SU-DHL-6 (cell line): ENCODE results near the gene IFRD2.

Experiments used
- H2AFZ ChIP-seq: fragments of 200-600 bp; sonication (generic); 2 replicates; pipeline ENCODE4 v1.6.1; 2014; ENCODE audit warnings: low read depth, mild to moderate bottlenecking, moderate library complexity, mixed read lengths, antibody characterized with exemption, low read length; ENCODE audit not compliant: severe bottlenecking
- H3F3A ChIP-seq: fragments of 200-600 bp; shearing (Covaris generic); 2 replicates; pipeline ENCODE4 v1.6.0; 2016; ENCODE audit warnings: antibody characterized with exemption, mild to moderate bottlenecking; ENCODE audit not compliant: insufficient read depth
- H3K27ac ChIP-seq: fragments of 200-600 bp; sonication (generic); 2 replicates; pipeline ENCODE4 v1.5.1; 2016; ENCODE audit warnings: low read depth, mild to moderate bottlenecking, low read length, moderate library complexity, mixed read lengths
- H3K27me3 ChIP-seq: fragments of 200-600 bp; sonication (generic), shearing (Covaris generic); 2 replicates; pipeline ENCODE4 v1.6.0; 2014; ENCODE audit warnings: mild to moderate bottlenecking, low read length
- H3K36me3 ChIP-seq: fragments of 200-600 bp; sonication (generic); 2 replicates; pipeline ENCODE4 v1.6.1; 2014; ENCODE audit warnings: mild to moderate bottlenecking, low read length, mixed read lengths
- H3K4me2 ChIP-seq: fragments of 300-600, 200-600 bp; shearing (Covaris generic), sonication (generic); 2 replicates; pipeline ENCODE4 v1.6.0; 2014; ENCODE audit warnings: low read length, low read depth, mild to moderate bottlenecking; ENCODE audit not compliant: poor library complexity, severe bottlenecking
- H3K4me3 ChIP-seq: fragments of 200-600 bp; sonication (generic); 2 replicates; pipeline ENCODE4 v1.5.1; 2014; ENCODE audit warnings: antibody characterized with exemption, low read length, mild to moderate bottlenecking, mixed read lengths; ENCODE audit not compliant: insufficient read depth, poor library complexity, severe bottlenecking
- H3K79me2 ChIP-seq: fragments of 200-600 bp; sonication (generic); 2 replicates; pipeline ENCODE4 v1.6.1; 2014; ENCODE audit warnings: mild to moderate bottlenecking, low read length, moderate library complexity; ENCODE audit not compliant: insufficient read depth
- H3K9ac ChIP-seq: fragments of 200-600 bp; sonication (generic); 2 replicates; pipeline ENCODE4 v1.7.0; 2014; ENCODE audit warnings: mild to moderate bottlenecking, low read length
- H3K9me2 ChIP-seq: fragments of 200-600 bp; sonication (generic); replicated peaks from 2 replicates; pipeline ENCODE4 v1.6.1; 2014; ENCODE audit warnings: low read length; ENCODE audit not compliant: insufficient read depth
- H3K9me3 ChIP-seq: fragments of 200-600 bp; sonication (generic); 2 replicates; pipeline ENCODE4 v1.6.1; 2014; ENCODE audit warnings: low read length, mixed read lengths; ENCODE audit not compliant: insufficient read depth
- H4K20me1 ChIP-seq: fragments of 200-600 bp; sonication (generic); 2 replicates; pipeline ENCODE4 v1.6.1; 2014; ENCODE audit warnings: low read depth, mild to moderate bottlenecking, antibody characterized with exemption, low read length, moderate library complexity, mixed read lengths
- CTCF ChIP-seq: fragments of 200-600 bp; sonication (generic); IDR thresholded peaks from one replicate; pipeline ENCODE4 v1.5.1; 2017; ENCODE audit warnings: antibody characterized with exemption, mild to moderate bottlenecking, low read length, moderate library complexity; ENCODE audit not compliant: insufficient read depth, poor library complexity, severe bottlenecking
- EZH2phosphoT487 ChIP-seq: fragments of 200-600 bp; sonication (generic), shearing (Covaris generic); conservative IDR thresholded peaks from 2 replicates; pipeline ENCODE4 v1.6.1; 2018; ENCODE audit warnings: mild to moderate bottlenecking, antibody characterized with exemption, low read length, moderate library complexity, mixed read lengths

Gene IFRD2

DNA sequence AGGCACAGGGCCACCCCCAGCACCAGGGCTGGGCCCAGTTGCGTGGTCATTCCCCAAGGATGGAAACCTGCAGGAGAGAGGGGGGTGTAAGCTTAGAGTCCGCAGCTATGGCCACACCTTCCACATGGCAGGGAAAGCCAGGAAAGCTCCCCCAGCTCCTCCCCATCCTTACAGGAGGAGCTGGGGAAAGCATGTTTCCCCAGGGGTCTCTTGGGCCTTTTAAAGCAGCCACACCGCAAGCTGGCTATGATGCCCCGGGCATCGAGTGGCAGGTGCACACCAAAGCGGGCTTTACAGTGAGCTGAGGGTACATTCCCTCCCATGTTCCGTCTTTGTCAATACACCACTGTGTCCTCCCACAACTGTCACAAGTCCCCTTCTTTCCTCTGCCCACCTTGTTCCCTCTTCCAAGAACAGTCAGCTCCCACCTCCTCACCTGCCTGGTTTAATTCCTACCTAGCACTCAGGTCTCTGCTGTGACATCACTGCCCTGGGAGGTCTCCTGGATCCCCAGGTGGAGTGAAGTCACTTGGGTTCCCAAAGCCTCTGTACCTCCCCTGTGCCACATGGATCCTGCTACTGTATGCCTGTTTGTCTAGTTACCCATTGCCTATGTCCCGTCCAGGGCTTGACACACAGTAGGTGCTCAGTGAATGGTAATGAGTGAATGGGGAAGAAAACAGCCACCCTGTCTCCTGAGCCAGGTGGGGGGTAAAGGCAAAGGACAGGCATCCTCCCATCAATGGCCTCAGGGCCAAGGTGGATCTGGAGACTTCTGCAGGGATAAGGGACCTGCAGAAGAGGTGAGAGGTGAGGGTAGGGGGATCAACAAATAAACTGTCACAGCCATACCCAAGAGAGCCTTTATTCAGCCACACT, 3.6 kb upstream of the IFRD2 start:
- no peak overlapping the region for H3K9ac ChIP-seq
- TF ChIP-seq EZH2phosphoT487 (no peak), CTCF (no peak)
- H3K4me3 ChIP-seq: no peak overlapping the region
- no peaks in the 10 kb centered on the region for H4K20me1 ChIP-seq
- H3K79me2 ChIP-seq: peaks cover 14% of the 10 kb centered on the region
- H2AFZ ChIP-seq: no peak overlapping the region
- no peaks in the 10 kb centered on the region for H3K9me3 ChIP-seq
- H3K36me3 ChIP-seq: no peaks in the 10 kb centered on the region
- no peaks in the 10 kb centered on the region for H3K9me2 ChIP-seq
- no peak overlapping the region for H3K4me2 ChIP-seq
- H3K27me3 ChIP-seq: no peaks in the 10 kb centered on the region
- H3F3A ChIP-seq: no peaks in the 10 kb centered on the region
- no peak overlapping the region for H3K27ac ChIP-seq

DNA sequence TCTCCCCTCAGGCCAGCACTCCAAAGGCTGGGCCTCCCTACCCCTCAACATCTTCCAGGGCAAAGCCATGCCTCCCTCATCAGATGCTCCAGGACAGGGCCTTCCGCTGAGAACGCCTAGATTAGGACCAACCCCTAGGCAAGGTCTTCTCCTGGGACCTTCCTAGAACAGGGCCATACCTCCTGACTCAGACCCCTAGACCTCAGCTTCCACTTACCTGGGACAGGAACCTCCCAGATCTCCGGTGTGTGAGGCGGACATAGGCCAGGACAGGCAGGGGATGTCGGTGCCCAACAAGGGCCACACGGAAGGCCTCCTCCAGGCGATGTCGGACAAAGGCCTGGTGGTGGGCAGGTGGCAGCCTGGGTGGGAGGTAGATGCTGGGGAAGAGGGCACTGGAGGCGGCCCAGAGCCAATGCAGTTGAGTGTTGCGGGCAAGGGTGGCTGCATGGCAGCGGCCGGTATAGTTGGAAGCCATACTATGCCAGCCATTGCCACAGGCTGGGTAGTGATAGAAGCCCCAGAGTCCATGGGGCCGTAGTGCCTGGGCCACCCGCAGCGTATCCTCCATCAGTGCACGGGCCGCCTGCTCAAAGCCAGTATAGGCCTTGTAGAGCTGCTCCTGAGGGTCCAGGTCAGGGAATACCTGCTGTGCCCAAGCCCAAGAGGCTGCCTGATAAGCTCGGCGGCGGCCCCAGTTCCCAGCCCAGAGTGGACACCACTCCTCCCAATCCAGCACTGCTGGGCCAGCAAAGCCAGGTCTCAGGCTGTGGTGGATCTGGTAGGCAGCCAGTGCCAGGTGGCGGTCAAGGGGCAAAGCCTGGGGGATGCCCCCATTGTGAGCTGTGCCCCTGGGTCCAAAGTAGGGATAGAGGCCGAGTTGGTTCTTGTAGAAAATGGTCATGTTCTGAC, 2.5 kb upstream of the IFRD2 start:
- H3K79me2 ChIP-seq: peaks cover 22% of the 10 kb centered on the region
- H3K4me3 ChIP-seq: no peak overlapping the region
- H3K4me2 ChIP-seq: no peak overlapping the region
- H3K9me2 ChIP-seq: no peaks in the 10 kb centered on the region
- H3K27ac ChIP-seq: no peak overlapping the region
- H3K9ac ChIP-seq: no peak overlapping the region
- H3K9me3 ChIP-seq: no peaks in the 10 kb centered on the region
- TF ChIP-seq CTCF (no peak), EZH2phosphoT487 (no peak)
- H4K20me1 ChIP-seq: no peaks in the 10 kb centered on the region
- no peak overlapping the region for H2AFZ ChIP-seq
- no peaks in the 10 kb centered on the region for H3F3A ChIP-seq
- H3K36me3 ChIP-seq: no peaks in the 10 kb centered on the region
- H3K27me3 ChIP-seq: no peaks in the 10 kb centered on the region

DNA sequence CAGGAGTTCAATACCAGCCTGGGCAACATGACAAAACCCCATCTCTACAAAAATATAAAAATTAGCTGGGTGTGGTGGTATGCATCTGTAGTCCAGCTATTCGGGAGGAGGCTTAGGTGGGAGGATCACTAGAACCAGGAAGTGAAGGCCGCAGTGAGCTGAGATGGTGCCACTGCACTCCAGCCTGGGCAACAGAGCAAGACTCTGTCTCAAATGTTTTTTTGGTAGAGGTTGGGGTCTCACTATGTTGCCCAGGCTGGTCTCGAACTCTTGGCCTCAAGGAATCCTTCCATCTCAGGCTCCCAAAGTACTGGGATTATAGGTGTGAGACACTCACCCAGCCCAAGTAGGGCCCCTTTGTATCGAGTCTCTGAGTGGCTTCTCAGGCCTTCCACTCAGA, 1.9 kb upstream of the IFRD2 start:
- H3K4me2 ChIP-seq: no peak overlapping the region
- no peaks in the 10 kb centered on the region for H3K9me2 ChIP-seq
- no peaks in the 10 kb centered on the region for H4K20me1 ChIP-seq
- TF ChIP-seq CTCF (no peak), EZH2phosphoT487 (no peak)
- no peak overlapping the region for H3K9ac ChIP-seq
- no peaks in the 10 kb centered on the region for H3K9me3 ChIP-seq
- peaks cover 22% of the 10 kb centered on the region for H3K79me2 ChIP-seq
- no peak overlapping the region for H3K4me3 ChIP-seq
- H3F3A ChIP-seq: no peaks in the 10 kb centered on the region
- H2AFZ ChIP-seq: no peak overlapping the region
- H3K27me3 ChIP-seq: no peaks in the 10 kb centered on the region
- no peaks in the 10 kb centered on the region for H3K36me3 ChIP-seq
- H3K27ac ChIP-seq: no peak overlapping the region
